HG02970 (cell line): ENCODE measurements around the gene SLX4IP.
A peak's percentile ranks its signal among the peaks of the same experiment; 100 is the strongest.

ENCODE experiments used
- ATAC-seq: cut with Tn5 transposase; IDR thresholded peaks from one replicate; pipeline ENCODE4 v1.9.1; 2021; ENCODE audit warnings: mild to moderate bottlenecking, moderate library complexity, moderate number of reproducible peaks; ENCODE audit not compliant: unreplicated experiment, low FRiP score

SLX4IP gene

GRCh38 chr20:10462516-10462915, 27.4 kb downstream of the SLX4IP start:
- no peak for ATAC-seq

- ATAC-seq: no peak
Observed at GRCh38 chr20:10463622-10464021, 28.5 kb downstream of the SLX4IP start.

- no peak for ATAC-seq
Observed at GRCh38 chr20:10465135-10465534, 30.0 kb downstream of the SLX4IP start.

DNA sequence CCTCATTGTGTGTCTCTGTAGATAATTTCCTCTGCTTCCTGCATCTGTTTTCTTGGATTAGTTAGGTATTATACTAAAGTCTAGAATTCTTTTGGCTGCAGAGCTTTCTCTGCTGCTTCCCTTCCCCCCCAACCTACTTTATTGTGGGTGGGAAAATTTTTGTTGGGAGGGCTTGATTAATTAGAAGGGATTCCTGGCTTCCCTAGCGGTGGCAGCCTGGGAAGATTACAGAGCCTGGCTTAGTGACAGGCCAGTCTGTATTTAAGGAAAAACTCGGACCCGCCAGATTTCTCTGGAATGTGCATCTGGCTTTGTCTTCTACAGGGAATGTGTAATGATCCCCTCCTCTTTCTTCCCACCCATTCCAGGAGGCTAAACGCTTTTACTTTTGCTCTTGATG, 31.2 kb downstream of the SLX4IP start:
- ATAC-seq: no peak

- no peak for ATAC-seq
Observed at GRCh38 chr20:10466855-10467254, 31.8 kb downstream of the SLX4IP start.

DNA sequence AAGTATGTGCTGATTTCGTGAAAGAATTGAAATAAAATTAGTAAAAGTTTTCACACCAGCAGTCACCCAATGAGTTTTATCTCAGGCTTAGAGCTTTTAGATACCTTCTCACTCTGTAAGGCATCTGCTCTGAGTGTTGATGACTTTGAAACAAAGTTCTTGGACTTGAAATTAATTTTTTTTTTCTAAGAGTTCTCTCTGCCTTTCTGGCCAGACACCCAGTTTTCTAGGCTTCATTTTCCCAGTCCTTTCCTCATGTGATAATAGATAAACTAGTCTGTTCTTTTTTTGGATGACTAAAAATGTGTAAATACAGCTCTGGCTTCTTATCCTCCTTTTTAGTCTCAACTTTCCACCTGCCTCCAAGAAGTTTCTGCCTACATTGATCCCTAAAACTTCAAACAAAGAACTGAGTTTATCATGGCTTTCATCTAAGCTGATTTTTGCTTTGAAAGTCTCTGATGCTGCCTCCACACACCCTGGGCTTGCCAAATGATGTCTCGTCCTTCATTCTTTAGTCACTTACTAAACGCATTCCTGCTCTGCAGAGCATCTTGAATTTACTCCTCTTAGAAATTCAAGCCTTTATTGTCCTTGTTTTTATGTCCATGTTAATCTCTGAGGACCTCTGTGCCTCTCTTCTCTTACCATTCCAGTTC, 32.7 kb downstream of the SLX4IP start:
- no peak for ATAC-seq

- ATAC-seq: no peak
Observed at GRCh38 chr20:10468340-10468845, 33.3 kb downstream of the SLX4IP start.

GRCh38 chr20:10469056-10469455, 34.0 kb downstream of the SLX4IP start:
- ATAC-seq: no peak

DNA sequence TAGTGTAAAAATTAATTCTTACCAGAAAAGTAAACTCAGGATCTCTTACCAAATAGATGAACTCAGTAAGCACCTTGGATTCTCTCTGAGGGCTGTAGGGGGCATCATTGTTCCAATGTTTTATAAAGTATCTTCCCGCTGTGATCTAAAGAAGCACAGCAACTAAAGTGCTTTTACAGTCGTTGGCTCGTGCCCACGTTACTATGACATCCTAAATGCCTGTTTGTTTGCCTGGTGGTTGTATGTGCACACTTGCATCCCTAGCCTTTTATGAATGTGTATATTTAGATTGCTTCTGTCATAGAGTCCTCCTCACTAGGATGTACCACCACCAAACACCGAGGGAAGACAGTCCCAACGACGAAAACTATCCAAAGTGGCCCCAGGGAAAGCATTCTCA, 34.5 kb downstream of the SLX4IP start:
- ATAC-seq: no peak

DNA sequence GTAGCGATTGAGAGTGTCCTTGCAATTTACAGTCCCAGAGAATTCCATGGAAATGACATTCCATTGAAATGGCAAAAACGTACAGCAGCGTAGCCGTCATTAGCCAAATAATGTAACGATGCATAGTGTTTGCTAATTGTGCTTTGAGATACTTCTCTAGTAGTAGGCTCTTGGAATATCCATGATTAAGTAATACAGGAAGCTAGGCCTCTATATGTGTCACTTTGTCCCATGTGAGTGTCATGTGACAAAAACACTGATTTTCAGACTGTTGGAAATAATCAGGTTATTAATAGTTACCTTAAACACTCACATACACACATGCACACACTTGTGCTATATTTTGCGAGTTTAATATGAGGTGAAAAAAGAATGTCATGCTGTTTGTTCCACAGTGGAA, 35.2 kb downstream of the SLX4IP start:
- no peak for ATAC-seq

GRCh38 chr20:10472871-10473270, 37.8 kb downstream of the SLX4IP start:
- no peak for ATAC-seq

- no peak for ATAC-seq
Observed at GRCh38 chr20:10474606-10475184, 39.6 kb downstream of the SLX4IP start.

DNA sequence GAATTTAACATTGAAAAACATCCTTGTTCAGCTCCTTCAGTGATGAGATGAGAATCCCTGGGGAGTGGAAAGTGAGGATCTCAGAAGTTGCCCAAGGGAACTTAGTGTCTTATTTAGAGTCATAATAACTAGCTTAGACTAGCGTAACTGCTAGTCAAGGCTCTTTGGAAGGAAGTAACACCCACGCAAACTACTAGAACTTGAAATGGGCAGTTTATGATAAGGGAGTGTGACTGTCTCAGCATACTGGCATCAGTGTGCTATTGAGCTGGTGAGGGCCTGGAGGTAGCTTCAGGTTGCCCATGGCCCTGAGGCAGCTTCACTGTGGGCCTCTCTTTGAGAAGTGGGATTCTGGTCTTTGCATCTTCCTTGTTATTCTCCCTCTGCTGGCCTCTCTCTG, 40.1 kb downstream of the SLX4IP start:
- no peak for ATAC-seq

GRCh38 chr20:10476319-10476724, 41.2 kb downstream of the SLX4IP start:
- peak; percentile 41 for ATAC-seq

DNA sequence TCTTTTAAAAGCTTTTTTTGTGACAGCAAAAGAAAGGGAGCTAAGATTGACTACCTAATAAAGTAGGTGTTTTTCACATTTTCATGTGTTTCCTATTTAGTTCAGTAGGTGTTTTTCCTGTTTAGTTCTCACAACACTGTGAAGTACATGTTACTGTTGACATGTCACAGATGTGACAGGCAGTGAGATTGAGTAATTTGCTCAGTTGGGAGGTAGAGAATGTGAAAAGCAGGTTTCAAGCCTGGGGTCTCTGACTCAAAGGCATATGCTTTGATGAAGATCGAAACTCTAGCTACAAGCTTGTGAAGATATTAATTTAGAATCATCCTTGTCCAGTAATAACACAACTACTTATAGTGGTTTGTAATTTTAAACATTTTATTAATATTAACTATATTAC, 43.1 kb downstream of the SLX4IP start:
- peak; percentile 59 for ATAC-seq

DNA sequence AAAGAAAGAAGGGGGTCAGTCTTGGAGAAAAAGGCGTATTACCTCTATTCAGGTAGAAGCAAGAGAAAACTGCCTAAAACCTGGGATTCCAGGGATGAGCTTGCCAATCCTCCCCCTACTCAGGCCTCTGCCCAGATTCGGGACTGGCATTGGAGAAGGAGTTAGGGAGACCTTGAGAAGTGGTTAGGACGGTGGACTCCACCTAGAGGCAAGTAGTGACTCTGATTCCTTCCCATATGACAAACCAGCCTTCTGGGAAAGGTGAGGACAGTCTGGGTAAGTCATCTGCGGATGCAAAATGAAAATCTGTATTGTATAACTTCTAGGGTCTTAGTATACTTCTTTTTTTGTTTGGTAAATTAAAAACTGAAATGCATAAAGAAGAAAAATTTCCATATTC, 43.8 kb downstream of the SLX4IP start:
- no peak for ATAC-seq

DNA sequence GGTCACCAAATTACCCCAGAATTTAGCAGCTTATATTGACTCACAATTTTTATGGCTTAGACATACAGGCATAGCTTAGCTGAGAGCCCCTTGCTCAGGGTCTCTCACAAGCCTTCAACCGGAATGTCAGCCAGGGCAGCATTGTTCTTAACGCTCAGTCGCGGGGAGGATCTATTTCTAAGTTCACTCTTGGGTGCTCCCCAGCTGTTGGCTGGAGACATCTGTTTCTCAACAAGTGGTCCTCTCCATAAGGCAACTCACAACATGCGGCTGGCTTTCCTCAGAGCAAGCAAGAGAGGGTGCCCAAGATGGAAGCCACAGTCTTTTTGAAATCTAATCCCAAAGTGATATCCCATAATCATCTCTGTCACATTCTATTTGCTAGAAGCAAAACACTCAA, 46.6 kb downstream of the SLX4IP start:
- ATAC-seq: no peak

- no peak for ATAC-seq
Observed at GRCh38 chr20:10483691-10484090, 48.6 kb downstream of the SLX4IP start.

GRCh38 chr20:10487142-10488136, 52.3 kb downstream of the SLX4IP start:
- ATAC-seq: no peak

- ATAC-seq: no peak
Observed at GRCh38 chr20:10488534-10488933, 53.4 kb downstream of the SLX4IP start.

- ATAC-seq: no peak
Observed at GRCh38 chr20:10489853-10490252, 54.7 kb downstream of the SLX4IP start.
